H9 (cell line): Measurements from ENCODE around the gene ITGB2. TPM values are rescaled to one million over a fixed set of nuclear protein-coding genes. Genes with fewer than 3 reads are reported as not detected.

Experiments used
- DNase-seq: peaks from one replicate; pipeline ENCODE4 v3.0.0-alpha.2; 2017
- H2AFZ ChIP-seq: one replicate; pipeline ENCODE4 v1.6.1; 2013; ENCODE audit warnings: mild to moderate bottlenecking, low read length, control low read depth, moderate library complexity
- H2AK5ac ChIP-seq: 2 replicates; pipeline ENCODE4 v1.6.1; 2013; ENCODE audit warnings: low read length, control low read depth, mixed read lengths; ENCODE audit not compliant: insufficient read length
- H2BK120ac ChIP-seq: one replicate; pipeline ENCODE4 v1.6.1; 2013; ENCODE audit warnings: low read depth, mild to moderate bottlenecking, low read length, control low read depth, inconsistent platforms; ENCODE audit not compliant: poor library complexity, severe bottlenecking
- H2BK12ac ChIP-seq: 2 replicates; pipeline ENCODE4 v1.6.1; 2013; ENCODE audit warnings: low read length, control low read depth, mixed read lengths, low read depth; ENCODE audit not compliant: insufficient read length
- H2BK15ac ChIP-seq: 2 replicates; pipeline ENCODE4 v1.6.1; 2013; ENCODE audit warnings: low read depth, low read length, control low read depth
- H2BK20ac ChIP-seq: one replicate; pipeline ENCODE4 v1.6.1; 2013; ENCODE audit warnings: low read depth, mild to moderate bottlenecking, low read length, control low read depth, inconsistent platforms; ENCODE audit not compliant: poor library complexity, severe bottlenecking
- H2BK5ac ChIP-seq: 2 replicates; pipeline ENCODE4 v1.6.1; 2013; ENCODE audit warnings: low read length, control low read depth, mixed read lengths; ENCODE audit not compliant: insufficient read length
- H3K14ac ChIP-seq: 2 replicates; pipeline ENCODE4 v1.6.1; 2013; ENCODE audit warnings: low read length, control low read depth; ENCODE audit not compliant: insufficient read depth
- H3K18ac ChIP-seq: 2 replicates; pipeline ENCODE4 v1.6.1; 2013; ENCODE audit warnings: low read depth, mild to moderate bottlenecking, mixed read lengths, low read length, control low read depth; ENCODE audit not compliant: insufficient read length
- H3K23ac ChIP-seq: 2 replicates; pipeline ENCODE4 v1.6.1; 2013; ENCODE audit warnings: low read length, control low read depth, mixed read lengths, low read depth; ENCODE audit not compliant: insufficient read length
- H3K23me2 ChIP-seq: 2 replicates; pipeline ENCODE4 v1.6.1; 2013; ENCODE audit warnings: low read depth, mild to moderate bottlenecking, mixed read lengths, low read length, control low read depth; ENCODE audit not compliant: insufficient read length, poor library complexity, severe bottlenecking
- H3K27ac ChIP-seq: 2 replicates; pipeline ENCODE4 v1.5.1; 2013; ENCODE audit warnings: low read length, control low read depth, mixed read lengths, low read depth; ENCODE audit not compliant: insufficient read length
- H3K27me3 ChIP-seq: 2 replicates; pipeline ENCODE4 v1.6.1; 2013; ENCODE audit warnings: low read length, control low read depth, inconsistent platforms; ENCODE audit not compliant: insufficient read depth
- H3K4ac ChIP-seq: 2 replicates; pipeline ENCODE4 v1.6.1; 2013; ENCODE audit warnings: low read depth, mild to moderate bottlenecking, control low read depth, inconsistent platforms, low read length, moderate library complexity
- H3K4me1 ChIP-seq: 2 replicates; pipeline ENCODE4 v1.6.1; 2013; ENCODE audit warnings: low read length, control low read depth, inconsistent platforms; ENCODE audit not compliant: insufficient read depth
- H3K4me2 ChIP-seq: 2 replicates; pipeline ENCODE4 v1.6.1; 2013; ENCODE audit warnings: low read length, control low read depth, mixed read lengths; ENCODE audit not compliant: insufficient read length, insufficient read depth
- H3K56ac ChIP-seq: 2 replicates; pipeline ENCODE4 v1.6.1; 2013; ENCODE audit warnings: low read depth, mild to moderate bottlenecking, mixed read lengths, low read length, control low read depth; ENCODE audit not compliant: insufficient read length
- H3K79me1 ChIP-seq: 2 replicates; pipeline ENCODE4 v1.6.1; 2013; ENCODE audit warnings: low read depth, mild to moderate bottlenecking, moderate library complexity, low read length, control low read depth, inconsistent platforms; ENCODE audit not compliant: insufficient read depth, poor library complexity, severe bottlenecking
- H3K79me2 ChIP-seq: 2 replicates; pipeline ENCODE4 v1.6.1; 2013; ENCODE audit warnings: low read length, control low read depth, inconsistent platforms; ENCODE audit not compliant: insufficient read depth
- H3K9ac ChIP-seq: 2 replicates; pipeline ENCODE4 v1.6.1; 2013; ENCODE audit warnings: low read length, control low read depth, mixed read lengths; ENCODE audit not compliant: insufficient read length; ENCODE audit errors: extremely low read depth
- H3K9me3 ChIP-seq: one replicate; pipeline ENCODE4 v1.6.1; 2013; ENCODE audit warnings: low read depth, low read length, inconsistent platforms; ENCODE audit not compliant: control insufficient read depth
- H3T11ph ChIP-seq: one replicate; pipeline ENCODE4 v1.6.1; 2013; ENCODE audit warnings: mild to moderate bottlenecking, low read length, control low read depth, inconsistent platforms
- H4K20me1 ChIP-seq: one replicate; pipeline ENCODE4 v1.6.1; 2013; ENCODE audit not compliant: control insufficient read depth, insufficient read length, insufficient read depth
- H4K5ac ChIP-seq: 2 replicates; pipeline ENCODE4 v1.6.1; 2013; ENCODE audit warnings: low read depth, mild to moderate bottlenecking, mixed read lengths, low read length, control low read depth; ENCODE audit not compliant: insufficient read length
- H4K8ac ChIP-seq: replicated peaks from 2 replicates; pipeline ENCODE4 v1.6.1; 2013; ENCODE audit warnings: low read length, control low read depth, mixed read lengths, low read depth; ENCODE audit not compliant: insufficient read length
- H4K91ac ChIP-seq: 2 replicates; pipeline ENCODE4 v1.6.1; 2013; ENCODE audit warnings: low read depth, mild to moderate bottlenecking, moderate library complexity, mixed read lengths, low read length, control low read depth; ENCODE audit not compliant: insufficient read length
- H3K27ac Mint-ChIP-seq, 3 experiments: 2 replicates in 2 of 3; 3 replicates in 1 of 3; pipeline ENCODE4 v1.8.0; 2020 to 2021; ENCODE audit warnings: mixed read lengths in 3 of 3, mild to moderate bottlenecking in 1 of 3, moderate library complexity in 1 of 3
- H3K27me3 Mint-ChIP-seq: 2 replicates; pipeline ENCODE4 v1.8.0; 2021; ENCODE audit warnings: low read depth, mild to moderate bottlenecking, moderate library complexity, mixed read lengths
- H3K36me3 Mint-ChIP-seq, 3 experiments: 2 replicates in 2 of 3; 3 replicates in 1 of 3; pipeline ENCODE4 v1.8.0; 2020 to 2021; ENCODE audit warnings: low read depth in 3 of 3, mixed read lengths in 3 of 3; ENCODE audit not compliant: insufficient read depth in 1 of 3
- H3K4me1 Mint-ChIP-seq, 2 experiments: 2 replicates each; pipeline ENCODE4 v1.8.0; 2020; ENCODE audit warnings: mixed read lengths in 2 of 2
- H3K4me3 Mint-ChIP-seq, 2 experiments: 2 replicates in 1 of 2; 3 replicates in 1 of 2; pipeline ENCODE4 v1.8.0; 2020 to 2021; ENCODE audit warnings: mild to moderate bottlenecking in 2 of 2, mixed read lengths in 2 of 2, moderate library complexity in 1 of 2
- H3K9me3 Mint-ChIP-seq, 2 experiments: 2 replicates in 1 of 2; 3 replicates in 1 of 2; pipeline ENCODE4 v1.8.0; 2020; ENCODE audit warnings: mild to moderate bottlenecking in 2 of 2, mixed read lengths in 2 of 2, moderate library complexity in 1 of 2
- WGBS: extraction: QIAGEN DNeasy Blood & Tissue Kit; methylation state at CpG from one replicate; pipeline ENCODE4 v1.1.7; 2013; ENCODE audit warnings: missing lambda C conversion rate, low lambda C conversion rate, mixed read lengths; ENCODE audit not compliant: insufficient read length; ENCODE audit errors: extremely low coverage; 5-methylcytosine and 5-hydroxymethylcytosine counted together
- total RNA-seq: library from RNA; stranded (reverse); gene quantifications from 2 replicates; pipeline ENCODE4 v1.2.1, GENCODE V29; 2021
- TF ChIP-seq, protein P1 (sequence below): fragments of 200-600 bp; sonication (generic); conservative IDR thresholded peaks from 3 replicates; pipeline ENCODE4 v1.8.0; 2021; ENCODE audit warnings: antibody characterized with exemption, mild to moderate bottlenecking

ITGB2 gene
- total RNA-seq, 1 experiment from 2014 or later = 1.1 TPM

DNA sequence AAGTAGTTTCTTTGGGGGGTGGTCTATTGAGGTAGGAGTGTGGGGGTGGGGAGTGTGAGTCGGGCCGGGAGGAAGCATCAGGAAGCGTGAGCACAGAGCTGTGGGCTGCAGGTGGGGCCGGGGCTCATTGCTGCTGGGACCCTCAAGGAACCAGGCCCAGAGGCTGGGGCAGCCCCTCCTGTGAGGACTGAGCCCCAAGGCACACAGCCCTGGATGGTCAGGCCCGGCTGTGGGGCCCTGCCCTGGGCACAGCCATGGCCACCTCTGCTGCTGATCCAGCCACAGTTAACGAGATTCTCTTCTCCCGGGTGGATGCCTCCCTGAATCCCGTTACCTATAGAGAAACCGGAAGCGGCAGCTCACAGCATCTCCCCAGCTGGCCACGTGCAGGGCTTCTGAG, 79.9 kb downstream of the ITGB2 start:
- no CpG with 5 or more reads among the region's 11 CpGs for WGBS
- Histone ChIP-seq H3T11ph (no peak overlapping the region), H3K79me2 (no peaks in the 10 kb centered on the region), H2AFZ (no peak overlapping the region), H4K5ac (no peak overlapping the region), H2BK12ac (no peak overlapping the region), H3K23ac (no peak overlapping the region), H4K20me1 (no peaks in the 10 kb centered on the region), H3K9me3 (no peaks in the 10 kb centered on the region), H3K56ac (no peak overlapping the region), H3K4me1 (0 out of 2 replicates have a peak, but pooled peaks cover 2% of the 10 kb centered on the region), H2AK5ac (no peak overlapping the region), H3K4ac (no peak overlapping the region), H4K8ac (no peak overlapping the region), H3K27me3 (no peaks in the 10 kb centered on the region), H3K14ac (no peak overlapping the region), H3K18ac (no peak overlapping the region), H4K91ac (no peak overlapping the region), H3K79me1 (no peaks in the 10 kb centered on the region), H2BK15ac (no peak overlapping the region), H3K9ac (no peak overlapping the region), H3K4me2 (no peak overlapping the region), H3K27ac (no peak overlapping the region), H2BK5ac (no peak overlapping the region), H3K23me2 (no peaks in the 10 kb centered on the region), H2BK120ac (no peak overlapping the region), H2BK20ac (no peak overlapping the region)
- H3K4me3 Mint-ChIP-seq = no peak overlapping the region
- H3K27me3 Mint-ChIP-seq = peaks cover 3% of the 10 kb centered on the region; the same call in 1 of the 2 replicates
- peaks cover 10 to 18% of the 10 kb centered on the region in 2 experiments; a peak in 3 of 4 replicates for H3K4me1 Mint-ChIP-seq
- TF ChIP-seq, protein P1, sequence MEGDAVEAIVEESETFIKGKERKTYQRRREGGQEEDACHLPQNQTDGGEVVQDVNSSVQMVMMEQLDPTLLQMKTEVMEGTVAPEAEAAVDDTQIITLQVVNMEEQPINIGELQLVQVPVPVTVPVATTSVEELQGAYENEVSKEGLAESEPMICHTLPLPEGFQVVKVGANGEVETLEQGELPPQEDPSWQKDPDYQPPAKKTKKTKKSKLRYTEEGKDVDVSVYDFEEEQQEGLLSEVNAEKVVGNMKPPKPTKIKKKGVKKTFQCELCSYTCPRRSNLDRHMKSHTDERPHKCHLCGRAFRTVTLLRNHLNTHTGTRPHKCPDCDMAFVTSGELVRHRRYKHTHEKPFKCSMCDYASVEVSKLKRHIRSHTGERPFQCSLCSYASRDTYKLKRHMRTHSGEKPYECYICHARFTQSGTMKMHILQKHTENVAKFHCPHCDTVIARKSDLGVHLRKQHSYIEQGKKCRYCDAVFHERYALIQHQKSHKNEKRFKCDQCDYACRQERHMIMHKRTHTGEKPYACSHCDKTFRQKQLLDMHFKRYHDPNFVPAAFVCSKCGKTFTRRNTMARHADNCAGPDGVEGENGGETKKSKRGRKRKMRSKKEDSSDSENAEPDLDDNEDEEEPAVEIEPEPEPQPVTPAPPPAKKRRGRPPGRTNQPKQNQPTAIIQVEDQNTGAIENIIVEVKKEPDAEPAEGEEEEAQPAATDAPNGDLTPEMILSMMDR = no peak
- H3K36me3 Mint-ChIP-seq = no peaks in the 10 kb centered on the region
- no peak overlapping the region; a peak in 1 of 7 replicates for H3K27ac Mint-ChIP-seq
- no peak for DNase-seq
- H3K9me3 Mint-ChIP-seq = no peaks in the 10 kb centered on the region
